Measurements from ENCODE around the gene ACOT7.

Gene ACOT7

DNA sequence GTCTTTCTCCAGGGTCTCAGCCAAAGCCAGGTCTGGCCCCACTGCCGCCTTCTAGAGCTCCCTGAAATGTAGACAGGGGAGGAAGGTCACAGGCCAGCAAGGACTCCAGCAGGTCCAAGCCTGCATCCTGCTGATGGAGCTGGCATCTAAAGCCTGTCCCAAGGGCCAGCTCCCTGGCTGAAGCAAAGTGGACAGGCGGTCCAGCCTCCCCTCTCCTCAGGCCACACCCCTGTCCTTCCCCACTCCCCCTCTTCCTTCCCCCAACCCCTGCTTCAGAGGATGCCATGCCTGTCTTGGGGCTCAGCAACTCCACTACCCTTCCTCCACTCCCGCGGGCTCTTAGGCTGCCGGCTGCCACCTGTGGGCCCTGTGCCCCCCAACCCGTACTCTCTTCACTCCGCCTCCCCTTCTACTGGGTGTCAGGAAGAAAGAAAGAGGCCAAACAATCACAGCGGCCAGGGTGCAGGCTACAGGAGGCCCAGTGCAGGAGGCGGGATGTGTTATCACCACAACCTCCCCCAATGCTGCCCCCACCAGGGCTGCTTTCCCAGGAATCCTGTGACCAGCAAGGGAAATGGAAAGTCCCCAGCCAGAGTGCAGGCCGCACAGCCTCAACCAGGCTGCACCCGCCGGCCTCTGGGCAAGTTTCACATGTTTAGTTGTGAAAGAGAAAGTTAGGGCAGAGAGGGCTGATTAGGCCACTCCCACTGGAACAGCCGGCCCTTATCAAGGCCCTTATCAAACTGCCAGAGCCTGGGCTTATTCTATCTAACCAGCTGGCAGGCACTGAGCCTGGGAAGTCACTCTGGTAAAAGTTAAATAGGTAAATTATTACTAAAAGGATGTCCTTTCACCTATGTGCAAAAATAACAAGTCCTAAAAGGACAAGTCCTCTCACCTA lies 34.1 kb downstream of the ACOT7 start:
- Histone ChIP-seq H4K8ac (ENCODE audit: low read depth, low read length) (no peak overlapping the region), H3K27me3 (ENCODE audit: control insufficient read depth in 3 of 3, insufficient read depth in 3 of 3, low read depth in 1 of 3, low read length in 3 of 3) (no peaks in the 10 kb centered on the region), H3K4me1 (ENCODE audit: control insufficient read depth in 2 of 2, insufficient read depth in 1 of 2, low read depth in 1 of 2, low read length in 2 of 2) (peaks cover 15 to 23% of the 10 kb centered on the region in 2 donors), H3K36me3 (replicated peaks in 1 of 2; ENCODE audit: control insufficient read depth in 2 of 2, insufficient read depth in 2 of 2, low read length in 2 of 2) (peaks cover 1 to 8% of the 10 kb centered on the region in 2 donors), H3K4ac (ENCODE audit: low read length) (no peak overlapping the region), H2BK120ac (ENCODE audit: low read depth, low read length) (no peak overlapping the region), H3K4me2 (ENCODE audit: insufficient read depth, low read length, poor library complexity, severe bottlenecking) (no peak overlapping the region), H2AK5ac (ENCODE audit: low read depth, low read length) (peak overlapping the region; percentile 70), H3K9me3 (replicated peaks in 1 of 2; ENCODE audit: control insufficient read depth in 2 of 2, insufficient read depth in 1 of 2, low read depth in 1 of 2, low read length in 2 of 2) (peaks cover 0 to 9% of the 10 kb centered on the region in 2 donors), H3K14ac (ENCODE audit: low read length) (no peak overlapping the region), H3K9ac (ENCODE audit: low read depth, low read length, poor library complexity) (peak overlapping the region; percentile 12), H2BK15ac (ENCODE audit: low read length) (peak overlapping the region; percentile 45), H2BK5ac (ENCODE audit: low read length) (peak overlapping the region; percentile 14), H3K27ac (replicated peaks; ENCODE audit: low read length) (peak overlapping the region; percentile 62), H3K18ac (ENCODE audit: low read length) (peak overlapping the region; percentile 89), H2BK12ac (ENCODE audit: low read length) (no peak overlapping the region), H4K91ac (ENCODE audit: low read depth, low read length, poor library complexity) (no peak overlapping the region), H3K79me1 (ENCODE audit: low read depth, low read length) (peaks cover 18% of the 10 kb centered on the region), H3K23ac (ENCODE audit: low read depth, low read length, poor library complexity) (peak overlapping the region; percentile 34), H3K4me3 (ENCODE audit: low read length in 2 of 2) (no peak overlapping the region), H2AFZ (ENCODE audit: low read length) (peak overlapping the region; percentile 86)
- WGBS, 2 donors (ENCODE audit: extremely low coverage in 2 of 2, insufficient read length in 2 of 2, insufficient replicate concordance in 1 of 2): no CpG with 5 or more reads among the region's 13 CpGs
- DNase-seq (ENCODE audit: low spot score): no peak

DNA sequence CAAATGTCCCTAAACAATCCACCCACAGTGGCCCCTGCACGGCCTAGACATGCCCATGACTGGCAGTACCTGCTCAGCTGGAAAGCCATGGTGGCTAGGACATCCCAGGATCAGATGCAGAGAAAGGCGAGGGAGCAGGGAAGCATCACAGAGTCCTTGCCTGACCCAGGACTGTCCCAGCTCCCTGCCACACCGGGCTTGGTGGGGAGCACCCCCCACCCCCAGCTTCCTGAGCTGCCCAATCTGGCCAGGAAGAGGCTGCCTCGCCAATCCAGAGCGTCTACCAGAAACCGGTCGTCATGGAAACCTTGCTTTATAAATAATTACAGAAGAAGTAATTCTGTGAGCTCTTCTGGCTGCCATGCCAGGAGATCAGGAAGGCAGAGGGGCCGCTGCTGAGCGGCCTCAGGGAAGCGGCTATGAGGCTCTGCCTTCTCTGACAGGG lies 34.8 kb downstream of the ACOT7 start:
- Histone ChIP-seq H3K4ac (ENCODE audit: low read length) (no peak overlapping the region), H3K4me1 (ENCODE audit: control insufficient read depth in 2 of 2, insufficient read depth in 1 of 2, low read depth in 1 of 2, low read length in 2 of 2) (peaks cover 20 to 30% of the 10 kb centered on the region in 2 donors), H3K9ac (ENCODE audit: low read depth, low read length, poor library complexity) (peak overlapping the region; percentile 24), H2AFZ (ENCODE audit: low read length) (peak overlapping the region; percentile 86), H4K91ac (ENCODE audit: low read depth, low read length, poor library complexity) (no peak overlapping the region), H3K4me3 (ENCODE audit: low read length in 2 of 2) (no peak overlapping the region), H3K27me3 (ENCODE audit: control insufficient read depth in 3 of 3, insufficient read depth in 3 of 3, low read depth in 1 of 3, low read length in 3 of 3) (no peaks in the 10 kb centered on the region), H4K8ac (ENCODE audit: low read depth, low read length) (no peak overlapping the region), H2BK120ac (ENCODE audit: low read depth, low read length) (no peak overlapping the region), H3K23ac (ENCODE audit: low read depth, low read length, poor library complexity) (no peak overlapping the region), H3K14ac (ENCODE audit: low read length) (no peak overlapping the region), H3K36me3 (replicated peaks in 1 of 2; ENCODE audit: control insufficient read depth in 2 of 2, insufficient read depth in 2 of 2, low read length in 2 of 2) (peaks cover 1 to 4% of the 10 kb centered on the region in 2 donors), H3K27ac (replicated peaks; ENCODE audit: low read length) (no peak overlapping the region), H3K4me2 (ENCODE audit: insufficient read depth, low read length, poor library complexity, severe bottlenecking) (no peak overlapping the region), H3K18ac (ENCODE audit: low read length) (peak overlapping the region; percentile 12), H2AK5ac (ENCODE audit: low read depth, low read length) (peak overlapping the region; percentile 70), H3K9me3 (replicated peaks in 1 of 2; ENCODE audit: control insufficient read depth in 2 of 2, insufficient read depth in 1 of 2, low read depth in 1 of 2, low read length in 2 of 2) (peaks cover 0 to 6% of the 10 kb centered on the region in 2 donors), H2BK15ac (ENCODE audit: low read length) (peak overlapping the region; percentile 13), H2BK12ac (ENCODE audit: low read length) (no peak overlapping the region), H2BK5ac (ENCODE audit: low read length) (no peak overlapping the region), H3K79me1 (ENCODE audit: low read depth, low read length) (peaks cover 20% of the 10 kb centered on the region)
- no peak for DNase-seq (ENCODE audit: low spot score)
- no CpG with 5 or more reads among the region's 10 CpGs for WGBS, 2 donors (ENCODE audit: extremely low coverage in 2 of 2, insufficient read length in 2 of 2, insufficient replicate concordance in 1 of 2)

DNA sequence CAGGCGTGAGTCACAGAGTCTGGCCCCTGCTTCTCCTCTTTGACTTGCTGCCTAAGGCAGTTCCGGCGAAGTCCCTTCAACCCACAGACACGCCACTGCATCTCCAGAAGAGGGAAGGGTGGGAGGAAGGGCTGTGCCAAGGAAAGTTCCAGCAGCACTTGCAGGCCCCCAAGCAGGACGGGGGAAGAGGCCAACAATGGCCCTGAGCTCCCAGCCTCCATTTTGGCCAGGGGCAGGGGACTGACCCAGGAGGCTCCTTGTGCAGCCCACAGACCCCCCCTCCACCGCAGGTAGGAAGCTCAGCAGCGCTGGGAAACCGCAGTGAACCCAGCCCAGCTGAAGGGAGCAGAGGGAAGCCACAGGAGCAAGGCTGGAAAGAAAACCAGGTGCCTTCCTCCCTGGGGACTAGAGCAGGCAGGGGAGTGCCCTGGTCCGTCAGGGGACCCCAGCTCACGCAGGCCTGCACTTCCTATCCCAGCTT lies 35.4 kb downstream of the ACOT7 start:
- Histone ChIP-seq H3K36me3 (replicated peaks in 1 of 2; ENCODE audit: control insufficient read depth in 2 of 2, insufficient read depth in 2 of 2, low read length in 2 of 2) (peaks cover 0 to 1% of the 10 kb centered on the region in 2 donors), H3K79me1 (ENCODE audit: low read depth, low read length) (peaks cover 20% of the 10 kb centered on the region), H2AK5ac (ENCODE audit: low read depth, low read length) (peak overlapping the region; percentile 64), H4K91ac (ENCODE audit: low read depth, low read length, poor library complexity) (no peak overlapping the region), H2AFZ (ENCODE audit: low read length) (no peak overlapping the region), H3K4me2 (ENCODE audit: insufficient read depth, low read length, poor library complexity, severe bottlenecking) (no peak overlapping the region), H3K14ac (ENCODE audit: low read length) (no peak overlapping the region), H3K27ac (replicated peaks; ENCODE audit: low read length) (no peak overlapping the region), H4K8ac (ENCODE audit: low read depth, low read length) (no peak overlapping the region), H3K4me1 (ENCODE audit: control insufficient read depth in 2 of 2, insufficient read depth in 1 of 2, low read depth in 1 of 2, low read length in 2 of 2) (peaks cover 22 to 34% of the 10 kb centered on the region in 2 donors), H3K4ac (ENCODE audit: low read length) (no peak overlapping the region), H2BK12ac (ENCODE audit: low read length) (no peak overlapping the region), H2BK15ac (ENCODE audit: low read length) (peak overlapping the region; percentile 13), H3K23ac (ENCODE audit: low read depth, low read length, poor library complexity) (peak overlapping the region; percentile 44), H3K4me3 (ENCODE audit: low read length in 2 of 2) (no peak overlapping the region), H3K27me3 (ENCODE audit: control insufficient read depth in 3 of 3, insufficient read depth in 3 of 3, low read depth in 1 of 3, low read length in 3 of 3) (no peaks in the 10 kb centered on the region), H3K9ac (ENCODE audit: low read depth, low read length, poor library complexity) (peak overlapping the region; percentile 24), H3K9me3 (replicated peaks in 1 of 2; ENCODE audit: control insufficient read depth in 2 of 2, insufficient read depth in 1 of 2, low read depth in 1 of 2, low read length in 2 of 2) (peaks cover 0 to under 1% of the 10 kb centered on the region in 2 donors), H2BK5ac (ENCODE audit: low read length) (no peak overlapping the region), H3K18ac (ENCODE audit: low read length) (peak overlapping the region; percentile 69), H2BK120ac (ENCODE audit: low read depth, low read length) (no peak overlapping the region)
- no CpG with 5 or more reads among the region's 10 CpGs for WGBS, 2 donors (ENCODE audit: extremely low coverage in 2 of 2, insufficient read length in 2 of 2, insufficient replicate concordance in 1 of 2)
- DNase-seq (ENCODE audit: low spot score): no peak

DNA sequence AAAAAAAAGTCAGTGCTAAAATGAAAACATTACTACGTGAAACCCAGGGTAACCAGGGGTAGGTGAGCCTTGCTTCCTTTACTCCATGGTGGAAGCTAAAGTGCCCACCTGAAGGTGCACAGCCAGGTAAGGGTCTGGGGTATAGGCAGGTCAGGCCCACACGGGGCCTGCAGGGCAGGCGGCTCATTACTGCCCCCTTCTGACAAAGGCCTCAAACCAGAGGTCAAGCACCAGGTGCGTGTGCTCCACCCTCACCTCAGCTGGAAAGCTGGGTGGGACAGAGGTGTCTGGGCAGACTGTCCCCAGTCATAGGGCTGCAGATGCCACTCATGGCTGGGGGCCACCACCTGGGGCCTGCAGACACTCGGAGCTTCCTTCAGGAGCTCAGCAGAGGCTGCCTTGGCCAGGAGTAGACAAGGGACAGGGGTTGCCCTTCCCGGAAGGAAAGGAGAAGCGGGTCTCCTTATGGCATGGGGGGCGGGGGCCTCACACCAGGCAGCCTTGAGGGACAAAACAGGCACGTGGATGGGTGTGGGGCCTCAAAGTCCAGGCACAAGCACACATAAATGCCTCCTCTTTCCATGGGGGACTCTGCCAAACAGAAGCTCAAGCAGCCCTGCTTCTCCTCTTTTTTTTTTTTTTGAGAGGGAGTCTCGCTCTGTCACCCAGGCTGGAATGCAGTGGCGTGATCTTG lies 36.2 kb downstream of the ACOT7 start:
- no peak overlapping the region for H2BK12ac ChIP-seq (ENCODE audit: low read length)
- peaks cover 19% of the 10 kb centered on the region for H3K79me1 ChIP-seq (ENCODE audit: low read depth, low read length)
- no peaks in the 10 kb centered on the region for H3K9me3 ChIP-seq (replicated peaks in 1 of 2; ENCODE audit: control insufficient read depth in 2 of 2, insufficient read depth in 1 of 2, low read depth in 1 of 2, low read length in 2 of 2)
- no peak overlapping the region for H2BK120ac ChIP-seq (ENCODE audit: low read depth, low read length)
- no peak overlapping the region for H3K9ac ChIP-seq (ENCODE audit: low read depth, low read length, poor library complexity)
- peaks cover 0 to 1% of the 10 kb centered on the region in 2 donors for H3K36me3 ChIP-seq (replicated peaks in 1 of 2; ENCODE audit: control insufficient read depth in 2 of 2, insufficient read depth in 2 of 2, low read length in 2 of 2)
- no peak overlapping the region for H3K4me2 ChIP-seq (ENCODE audit: insufficient read depth, low read length, poor library complexity, severe bottlenecking)
- peak overlapping the region; percentile 61 for H2AK5ac ChIP-seq (ENCODE audit: low read depth, low read length)
- H2BK15ac ChIP-seq (ENCODE audit: low read length): no peak overlapping the region
- H3K18ac ChIP-seq (ENCODE audit: low read length): peak overlapping the region; percentile 27
- peaks cover 22 to 34% of the 10 kb centered on the region in 2 donors for H3K4me1 ChIP-seq (ENCODE audit: control insufficient read depth in 2 of 2, insufficient read depth in 1 of 2, low read depth in 1 of 2, low read length in 2 of 2)
- H3K4me3 ChIP-seq (ENCODE audit: low read length in 2 of 2): no peak overlapping the region
- no peak for DNase-seq (ENCODE audit: low spot score)
- no peaks in the 10 kb centered on the region for H3K27me3 ChIP-seq (ENCODE audit: control insufficient read depth in 3 of 3, insufficient read depth in 3 of 3, low read depth in 1 of 3, low read length in 3 of 3)
- H3K23ac ChIP-seq (ENCODE audit: low read depth, low read length, poor library complexity): no peak overlapping the region
- no peak overlapping the region for H3K27ac ChIP-seq (replicated peaks; ENCODE audit: low read length)
- no peak overlapping the region for H3K14ac ChIP-seq (ENCODE audit: low read length)
- H2BK5ac ChIP-seq (ENCODE audit: low read length): no peak overlapping the region
- WGBS, 2 donors (ENCODE audit: extremely low coverage in 2 of 2, insufficient read length in 2 of 2, insufficient replicate concordance in 1 of 2): no CpG with 5 or more reads among the region's 11 CpGs
- H4K91ac ChIP-seq (ENCODE audit: low read depth, low read length, poor library complexity): no peak overlapping the region
- H3K4ac ChIP-seq (ENCODE audit: low read length): no peak overlapping the region
- no peak overlapping the region for H4K8ac ChIP-seq (ENCODE audit: low read depth, low read length)
- H2AFZ ChIP-seq (ENCODE audit: low read length): no peak overlapping the region

Measured in neuronal stem cell (in vitro differentiated cells).